GM12801 (cell line): ENCODE measurements around the gene OSBPL8.

Experiments
- TF ChIP-seq, protein P1 (sequence below): IDR thresholded peaks from one replicate; pipeline ENCODE4 v1.5.1; 2011; ENCODE audit warnings: control low read depth; ENCODE audit not compliant: insufficient read length; ENCODE audit errors: extremely low read depth

Gene OSBPL8

DNA sequence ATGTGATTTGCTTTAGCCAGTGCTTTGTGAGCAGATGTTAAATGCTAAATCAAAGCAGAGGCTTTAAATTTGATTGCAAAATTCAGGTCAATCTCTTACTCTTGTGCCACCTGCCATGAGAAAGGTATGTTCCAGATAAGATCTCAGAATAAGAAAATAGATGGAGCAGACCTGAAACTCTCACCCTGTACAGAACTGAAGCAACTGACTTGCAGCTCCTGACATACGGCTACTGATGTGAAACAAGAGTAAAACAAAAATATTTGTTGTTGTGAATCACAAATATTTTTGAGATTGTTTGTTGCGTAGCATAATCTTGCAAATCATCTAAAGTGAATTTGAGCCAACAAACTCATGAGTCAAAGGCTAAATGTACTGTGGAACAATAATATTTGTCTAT is 3.5 kb upstream of the OSBPL8 start:
- TF ChIP-seq, protein P1, sequence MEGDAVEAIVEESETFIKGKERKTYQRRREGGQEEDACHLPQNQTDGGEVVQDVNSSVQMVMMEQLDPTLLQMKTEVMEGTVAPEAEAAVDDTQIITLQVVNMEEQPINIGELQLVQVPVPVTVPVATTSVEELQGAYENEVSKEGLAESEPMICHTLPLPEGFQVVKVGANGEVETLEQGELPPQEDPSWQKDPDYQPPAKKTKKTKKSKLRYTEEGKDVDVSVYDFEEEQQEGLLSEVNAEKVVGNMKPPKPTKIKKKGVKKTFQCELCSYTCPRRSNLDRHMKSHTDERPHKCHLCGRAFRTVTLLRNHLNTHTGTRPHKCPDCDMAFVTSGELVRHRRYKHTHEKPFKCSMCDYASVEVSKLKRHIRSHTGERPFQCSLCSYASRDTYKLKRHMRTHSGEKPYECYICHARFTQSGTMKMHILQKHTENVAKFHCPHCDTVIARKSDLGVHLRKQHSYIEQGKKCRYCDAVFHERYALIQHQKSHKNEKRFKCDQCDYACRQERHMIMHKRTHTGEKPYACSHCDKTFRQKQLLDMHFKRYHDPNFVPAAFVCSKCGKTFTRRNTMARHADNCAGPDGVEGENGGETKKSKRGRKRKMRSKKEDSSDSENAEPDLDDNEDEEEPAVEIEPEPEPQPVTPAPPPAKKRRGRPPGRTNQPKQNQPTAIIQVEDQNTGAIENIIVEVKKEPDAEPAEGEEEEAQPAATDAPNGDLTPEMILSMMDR = no peak

DNA sequence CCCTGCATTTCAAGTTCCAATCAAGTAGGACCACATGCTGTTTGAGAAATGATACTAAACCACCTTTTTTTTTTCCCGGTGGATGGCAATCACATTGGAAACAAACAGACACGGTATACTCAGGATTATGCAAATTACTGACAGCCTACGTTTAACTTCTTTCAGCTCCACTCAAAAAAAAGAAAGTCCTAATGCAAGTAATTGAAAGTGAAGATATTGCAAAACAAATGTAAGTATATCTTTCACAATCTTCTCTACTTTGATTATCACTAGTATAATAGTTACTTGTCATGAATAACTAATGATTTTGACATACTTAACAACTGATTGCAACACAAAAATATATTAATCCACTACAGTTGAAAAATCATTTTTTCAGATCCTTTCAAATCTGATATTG is 2.6 kb upstream of the OSBPL8 start:
- TF ChIP-seq, protein P1 = no peak

DNA sequence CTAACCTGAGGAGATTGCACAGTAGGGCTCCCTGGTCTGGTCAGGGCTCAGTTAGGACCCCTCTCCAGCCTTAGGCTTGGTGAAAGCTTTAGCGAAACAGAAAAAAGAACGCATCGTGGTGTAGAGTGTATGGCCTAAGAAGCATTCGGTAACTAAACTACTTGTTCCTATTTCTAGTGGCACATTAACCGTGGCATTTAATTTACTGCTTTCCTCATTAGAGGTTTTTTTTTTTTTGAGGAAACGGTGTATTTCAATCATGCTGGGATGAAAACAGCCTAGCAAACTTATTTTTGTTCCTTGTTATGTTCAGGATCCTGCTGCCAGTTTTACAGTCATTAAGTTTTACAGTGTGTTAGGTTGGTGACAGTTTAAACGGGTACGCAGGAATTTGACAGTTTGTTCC is 518 bp upstream of the OSBPL8 start:
- TF ChIP-seq, protein P1 = no peak

DNA sequence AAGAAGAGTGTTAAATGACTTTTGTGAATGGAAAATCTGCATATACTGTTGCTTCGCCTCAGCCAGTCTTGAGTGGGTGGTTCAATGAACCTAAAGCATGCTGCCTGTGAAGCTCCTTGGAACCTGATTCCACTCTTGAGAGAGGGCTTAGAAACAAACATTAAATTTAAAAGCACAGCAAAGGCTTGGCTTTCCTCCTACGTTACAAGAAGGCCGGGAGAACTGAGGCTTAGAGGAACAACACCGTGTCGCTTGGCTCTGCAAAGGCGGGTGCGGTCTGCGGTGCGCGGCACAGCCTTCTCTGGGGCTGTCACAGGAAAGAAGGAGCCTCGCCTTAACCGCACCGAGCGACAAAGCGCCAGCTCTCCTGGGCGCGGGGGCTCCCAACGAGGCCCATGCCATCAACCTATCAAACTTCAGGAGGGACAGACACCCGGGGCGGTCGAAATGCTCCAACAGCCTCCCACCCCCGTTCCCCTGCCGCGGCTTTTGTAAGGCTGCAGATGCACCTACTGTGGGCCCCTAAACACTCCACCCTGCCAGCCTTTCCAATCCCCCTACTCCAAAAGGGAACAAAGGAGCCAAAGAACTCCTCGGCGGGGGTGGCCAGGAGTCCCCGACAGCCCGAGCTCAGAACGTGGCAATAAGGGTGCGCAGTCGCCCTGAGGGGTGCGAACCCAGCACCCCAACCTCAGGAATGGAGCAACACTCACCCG is 729 bp downstream of the OSBPL8 start:
- TF ChIP-seq, protein P1 = no peak

DNA sequence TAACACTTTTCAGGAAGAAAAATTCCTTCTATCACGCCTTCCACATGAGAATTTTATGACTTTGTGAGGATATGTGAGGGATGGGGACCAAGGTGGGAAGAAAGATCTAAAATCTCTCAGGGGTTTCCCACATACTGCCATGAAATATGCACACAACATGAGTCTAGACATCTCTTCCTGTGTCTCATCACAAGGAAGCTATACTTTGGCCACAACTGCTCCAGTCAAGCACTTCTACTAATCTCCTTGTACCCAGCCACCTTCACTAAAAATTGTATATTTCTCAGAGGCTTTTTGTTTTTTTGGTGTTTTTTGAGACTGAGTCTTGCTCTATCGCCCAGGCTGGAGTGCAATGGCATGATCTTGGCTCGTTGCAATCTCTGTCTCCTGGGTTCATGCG is 3.2 kb downstream of the OSBPL8 start:
- TF ChIP-seq, protein P1 = no peak

DNA sequence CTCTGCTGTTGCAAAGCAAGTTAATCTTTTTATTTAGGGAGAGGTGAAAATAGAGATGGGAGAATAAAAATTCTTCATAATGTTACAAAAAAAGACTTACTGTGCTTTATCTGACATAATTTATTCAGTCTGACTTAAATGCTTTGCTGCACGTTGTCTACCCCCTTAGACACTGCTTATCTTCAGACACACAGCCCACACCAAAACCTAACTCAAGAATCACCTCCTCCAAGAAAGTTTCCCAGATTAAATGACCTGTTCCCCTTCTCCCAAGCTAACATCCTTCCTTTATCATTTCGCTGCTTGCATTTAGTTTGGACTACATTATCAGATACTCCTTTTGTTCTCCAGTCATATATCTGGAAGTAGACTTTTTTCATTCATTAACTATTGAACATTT is 3.8 kb downstream of the OSBPL8 start:
- TF ChIP-seq, protein P1 = no peak

DNA sequence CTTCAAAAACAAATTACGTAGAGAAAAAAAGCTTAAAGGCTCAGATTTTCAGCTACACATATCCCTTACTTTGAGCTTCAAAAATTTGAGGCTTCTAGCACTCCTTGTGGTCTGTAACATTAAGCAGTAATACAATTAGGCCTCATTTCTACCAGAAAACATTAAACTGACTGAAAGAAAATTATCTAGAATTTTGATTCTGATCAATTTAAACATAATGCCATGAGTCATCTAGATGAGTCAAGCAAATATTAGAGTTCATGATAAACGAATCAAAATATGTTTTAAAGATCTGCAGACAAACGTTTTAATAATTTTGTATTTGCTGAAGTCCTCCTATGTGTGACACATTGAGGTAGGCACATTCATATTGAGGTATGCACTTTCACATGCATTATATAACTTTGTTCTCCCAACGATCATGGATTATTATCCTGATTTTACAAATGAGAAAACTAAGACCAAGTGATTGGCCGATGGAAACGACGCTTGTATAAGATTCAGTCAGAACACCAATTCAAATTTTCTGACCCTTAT is 4.3 kb downstream of the OSBPL8 start:
- TF ChIP-seq, protein P1 = no peak
